GM19023 (cell line): ENCODE data around the gene RAET1G.
"Not testable (repeated sequence)": the region's sequence is repeated elsewhere in the genome, so short reads cannot be mapped to it uniquely, and the experiment has no call there.

Source experiments
- ATAC-seq: cut with Tn5 transposase; IDR thresholded peaks from one replicate; pipeline ENCODE4 v1.9.1; 2021; ENCODE audit warnings: mild to moderate bottlenecking, moderate library complexity; ENCODE audit not compliant: unreplicated experiment

The RAET1G gene

DNA sequence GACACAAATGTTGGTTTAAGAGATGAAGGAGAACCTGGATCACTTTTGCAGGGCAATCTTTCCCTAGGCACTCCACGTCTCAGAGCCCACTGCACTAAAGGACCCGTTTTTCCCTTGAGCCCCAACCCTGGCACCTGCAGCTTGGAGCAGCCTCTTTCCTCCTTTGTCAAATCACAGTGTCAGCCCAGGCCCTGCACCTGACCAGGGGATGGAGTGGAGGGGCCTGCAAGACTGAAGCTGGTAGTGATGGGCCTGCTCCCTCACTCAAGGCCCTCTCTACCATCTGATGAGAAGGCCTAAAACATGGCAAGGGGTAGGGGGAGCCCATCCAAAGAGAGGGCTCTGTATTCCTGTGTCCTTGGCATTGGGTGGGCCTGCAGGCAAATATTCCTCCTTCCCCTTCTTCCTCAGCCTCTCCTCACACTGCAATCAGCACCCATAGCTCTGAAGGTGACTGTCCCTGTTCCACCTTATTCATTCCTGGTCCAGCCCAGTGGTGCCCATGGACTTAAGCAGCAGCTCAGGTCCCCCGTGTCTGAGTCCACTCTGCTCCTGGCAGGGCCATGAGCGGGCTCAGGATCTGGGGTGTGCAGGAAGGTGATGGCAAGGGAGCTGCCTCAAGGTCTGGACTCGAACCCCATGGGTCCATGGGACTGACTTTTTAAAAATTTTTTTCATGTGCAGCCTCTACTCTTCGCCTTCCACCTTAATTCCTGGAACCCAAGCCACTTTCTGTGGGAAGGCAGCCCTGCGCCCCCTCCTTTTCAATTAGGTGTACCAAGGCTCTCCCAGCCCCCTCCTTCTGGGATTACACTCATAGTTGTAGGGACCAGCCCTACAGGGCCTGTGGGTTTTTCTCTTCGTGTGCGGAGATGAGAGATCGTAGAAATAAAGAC is 6.7 kb downstream of the RAET1G start:
- ATAC-seq: no peak

DNA sequence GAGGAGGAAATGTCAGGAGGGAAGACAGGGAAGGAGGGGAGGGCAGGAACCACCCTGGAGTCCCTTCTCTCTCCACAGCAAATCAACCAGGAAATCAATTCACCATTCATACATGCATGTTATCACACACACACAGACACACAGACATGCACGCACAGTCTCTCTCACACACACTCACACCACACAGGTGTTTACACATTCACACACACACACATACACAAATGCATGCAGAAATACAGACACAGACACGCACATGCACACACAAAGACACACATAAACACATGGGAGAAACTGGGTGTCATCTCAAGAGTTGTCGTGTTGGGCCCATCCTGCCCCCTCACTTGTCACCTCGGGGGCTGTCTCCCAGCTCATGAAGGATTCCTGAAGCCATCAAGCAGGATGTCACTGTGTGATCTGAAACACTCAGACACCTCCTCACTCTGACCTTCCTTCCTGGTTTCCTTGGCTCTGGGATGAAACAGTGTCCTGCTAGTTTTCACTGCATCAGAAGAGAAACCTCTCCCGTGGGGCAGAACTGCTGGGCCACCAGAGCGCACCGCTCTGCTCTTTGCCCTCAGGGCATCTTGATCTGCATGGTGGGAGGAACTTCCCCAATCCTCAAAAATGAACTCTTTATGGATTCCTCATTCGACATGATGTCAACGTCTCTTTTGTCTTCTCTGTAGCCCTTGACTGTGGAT is 9.2 kb downstream of the RAET1G start:
- ATAC-seq: no peak

DNA sequence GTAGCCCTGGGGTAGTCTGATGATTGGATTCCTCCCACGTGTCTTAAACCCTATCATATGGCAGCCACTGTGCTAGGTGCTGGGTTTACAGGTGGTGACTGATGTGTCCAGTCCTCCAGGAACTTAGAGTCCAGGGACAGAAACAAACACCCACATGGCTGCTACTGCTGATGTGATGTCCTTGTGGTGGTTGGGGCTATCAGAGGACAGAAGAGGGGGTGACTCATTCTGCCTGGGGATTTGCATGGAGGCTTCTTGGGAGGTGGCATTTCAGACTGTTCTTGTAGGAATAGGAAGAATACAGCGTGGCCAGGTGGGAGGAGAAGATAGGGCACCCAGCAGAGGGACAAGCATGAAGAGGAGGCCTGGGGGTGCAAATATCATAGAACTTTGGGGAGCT is 9.8 kb downstream of the RAET1G start:
- no peak for ATAC-seq

DNA sequence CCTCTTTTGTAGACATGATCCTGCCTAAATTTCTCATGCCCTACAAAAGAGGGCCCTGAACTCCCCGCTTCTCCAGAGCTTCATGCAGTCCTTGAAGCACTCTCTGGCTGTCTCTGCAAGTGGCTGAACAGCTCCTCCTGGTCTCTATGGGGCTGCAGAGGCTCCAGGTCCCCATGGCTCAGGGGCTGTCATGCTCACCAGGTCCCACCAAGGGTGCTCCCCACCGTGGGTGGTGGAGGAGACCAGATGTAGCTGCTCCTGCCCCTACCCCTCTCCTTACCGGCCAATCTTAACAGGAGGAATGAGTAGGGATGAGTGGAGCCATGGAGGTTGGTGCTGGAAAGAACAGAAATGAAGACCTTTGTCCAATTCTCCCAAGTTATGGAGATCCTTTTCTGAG is 10.2 kb downstream of the RAET1G start:
- not testable (repeated sequence) for ATAC-seq

DNA sequence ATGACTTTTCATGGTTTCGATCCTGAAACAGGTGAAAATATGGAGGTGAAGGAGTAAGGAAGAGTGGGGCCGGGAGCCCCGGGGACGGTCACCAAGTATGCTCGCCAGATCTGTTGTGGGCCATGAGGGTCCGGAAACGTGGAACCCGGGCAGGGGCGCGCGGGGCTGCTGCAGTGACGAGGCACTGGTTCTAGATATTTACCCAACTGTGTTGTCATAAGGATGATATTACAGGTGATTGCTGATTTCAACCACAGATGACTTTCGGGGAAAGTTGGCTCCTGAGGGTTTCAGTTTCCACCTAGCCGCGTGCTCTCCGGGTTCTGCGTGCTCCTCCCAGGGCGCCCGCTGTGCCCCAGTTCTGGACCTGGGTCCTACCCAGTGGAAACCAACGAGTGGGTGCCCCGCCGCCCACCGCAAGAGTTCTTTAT is 12.2 kb downstream of the RAET1G start:
- ATAC-seq: no peak

DNA sequence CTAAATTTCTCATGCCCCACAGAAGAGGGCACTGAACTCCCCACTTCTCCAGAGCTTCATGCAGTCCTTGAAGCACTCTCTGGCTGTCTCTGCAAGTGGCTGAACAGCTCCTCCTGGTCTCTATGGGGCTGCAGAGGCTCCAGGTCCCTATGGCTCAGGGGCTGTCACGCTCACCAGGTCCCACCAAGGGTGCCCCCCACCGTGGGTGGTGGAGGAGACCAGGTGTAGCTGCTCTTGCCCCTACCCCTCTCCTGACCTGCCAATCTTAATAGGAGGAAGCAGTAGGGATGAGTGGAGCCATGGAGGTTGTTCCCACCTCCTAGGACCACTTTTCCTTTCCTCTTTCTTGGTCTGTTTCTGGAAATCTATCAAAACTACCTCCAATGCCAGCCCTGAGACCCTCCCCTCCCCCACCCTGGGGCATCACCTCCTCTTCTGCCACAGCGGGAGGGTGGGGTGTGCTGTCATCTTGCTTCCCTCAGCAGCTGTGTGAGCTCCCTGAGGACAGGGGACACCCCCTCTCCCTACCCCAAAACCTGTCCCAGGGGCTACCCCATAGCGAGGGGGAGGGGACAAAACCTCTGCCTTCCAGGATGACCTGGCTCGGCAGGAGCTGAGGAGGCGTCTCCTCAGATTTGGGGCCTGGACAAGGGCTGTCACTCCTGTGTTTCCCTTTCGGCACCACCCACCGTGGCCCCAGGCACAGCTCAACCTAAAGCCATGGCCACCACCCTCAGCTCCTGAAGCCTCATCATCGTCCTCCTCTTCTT is 13.0 kb downstream of the RAET1G start:
- ATAC-seq: no peak

DNA sequence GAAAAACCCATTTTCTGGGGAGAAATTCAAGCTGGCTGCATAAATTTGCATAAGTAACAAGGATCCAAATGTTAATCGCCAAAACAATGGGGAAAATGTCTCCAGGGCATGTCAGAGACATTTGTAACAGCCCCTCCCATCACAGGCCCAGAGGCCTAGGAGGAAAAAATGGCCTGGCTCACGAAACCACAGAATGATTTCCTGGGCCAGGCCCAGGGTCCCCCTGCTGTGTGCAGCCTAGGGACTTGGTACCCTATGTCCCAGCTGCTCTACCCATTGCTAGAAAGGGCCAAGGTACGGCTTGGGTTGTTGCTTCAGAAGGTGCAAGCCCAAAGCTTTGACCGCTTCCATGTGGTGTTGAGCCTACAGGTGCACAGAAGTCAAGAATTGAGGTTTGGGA is 14.4 kb downstream of the RAET1G start:
- ATAC-seq: not testable (repeated sequence)

DNA sequence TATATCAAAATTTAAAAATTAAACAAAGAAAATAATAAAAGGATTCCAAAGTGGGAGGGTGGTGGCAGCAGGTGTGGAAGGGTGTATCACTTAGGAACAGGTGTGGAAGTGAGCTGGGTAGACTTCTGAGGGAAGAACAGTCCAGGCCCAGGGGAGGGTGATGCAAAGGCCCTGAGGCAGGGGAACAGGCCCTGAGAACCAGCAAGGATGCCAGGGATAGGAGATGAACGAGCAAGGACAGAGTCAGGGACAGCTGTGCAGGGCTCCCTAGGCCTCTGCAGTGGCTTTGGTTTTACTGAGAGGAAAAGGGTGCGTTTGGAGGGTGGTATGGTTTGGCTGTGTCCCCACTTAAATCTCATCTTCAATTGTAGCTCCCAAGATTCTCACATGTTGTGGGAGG is 15.6 kb downstream of the RAET1G start:
- ATAC-seq: no peak

DNA sequence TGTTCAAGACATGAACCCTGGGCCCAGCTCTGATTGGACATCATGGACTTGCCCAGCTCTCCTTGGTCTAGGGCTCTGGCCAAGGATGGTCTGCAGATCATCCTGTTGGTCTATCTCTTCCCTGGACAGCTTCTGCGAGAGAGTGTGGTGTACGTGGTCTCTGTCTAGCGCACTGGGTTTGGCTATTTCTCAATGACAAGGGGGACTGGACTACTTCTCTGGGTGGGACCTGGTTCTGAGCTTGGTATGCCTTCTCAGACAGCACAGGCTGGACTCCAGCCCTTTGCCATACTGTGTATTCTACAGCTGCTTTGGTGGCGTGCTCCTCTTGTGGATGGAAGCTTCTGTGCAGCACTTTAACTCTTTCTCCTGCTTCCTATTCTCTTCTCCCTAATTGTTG is 16.5 kb downstream of the RAET1G start:
- ATAC-seq: no peak

DNA sequence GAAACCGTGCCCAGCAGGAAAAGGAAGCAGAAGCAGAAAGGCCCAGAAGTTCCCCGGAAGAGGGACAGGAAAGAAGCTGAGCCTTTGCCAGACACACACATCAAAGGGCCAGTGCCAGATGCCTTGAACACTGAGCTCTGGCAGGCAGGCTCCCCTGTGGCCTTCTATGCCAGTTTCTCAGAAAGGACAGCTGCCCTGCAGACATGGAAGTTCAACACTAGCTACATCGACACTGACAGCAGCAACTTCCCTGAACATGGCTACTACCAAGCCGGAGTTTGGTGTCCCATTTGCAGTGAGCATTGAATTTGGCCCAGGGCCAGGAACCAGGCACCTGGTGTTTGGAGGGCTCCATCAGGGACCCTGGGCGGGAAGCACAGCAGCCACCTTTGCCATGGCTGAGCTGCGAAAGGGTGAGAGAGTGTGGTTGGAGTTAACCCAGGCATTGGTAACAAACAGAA is 17.0 kb downstream of the RAET1G start:
- ATAC-seq: no peak

DNA sequence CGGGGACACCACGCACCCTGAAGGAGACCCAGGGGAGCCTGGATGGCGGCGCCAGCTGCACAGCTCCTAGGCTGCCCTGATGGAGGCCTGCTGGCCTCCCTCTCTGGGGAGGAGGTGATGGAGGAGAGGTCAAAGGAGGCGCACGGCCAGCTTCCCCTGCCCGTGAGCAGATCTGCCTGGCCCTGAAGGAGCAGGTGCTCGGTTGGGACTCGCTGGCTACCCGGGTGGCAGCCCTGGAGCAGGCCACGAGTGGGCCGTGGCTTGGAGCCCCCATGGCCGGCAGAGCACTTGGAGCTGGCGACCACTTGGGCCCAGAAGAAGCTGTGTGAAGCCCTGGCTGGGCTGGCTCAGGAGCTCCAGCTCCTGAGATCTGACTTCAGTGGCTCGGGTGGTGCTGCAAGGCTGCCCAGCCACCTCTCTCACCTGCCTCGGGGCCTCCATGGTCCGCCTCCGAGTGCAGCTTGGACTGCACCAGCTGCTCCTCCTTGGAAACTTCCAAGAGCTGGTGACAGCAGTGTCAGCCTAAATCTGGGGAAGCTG is 17.5 kb downstream of the RAET1G start:
- ATAC-seq: no peak

DNA sequence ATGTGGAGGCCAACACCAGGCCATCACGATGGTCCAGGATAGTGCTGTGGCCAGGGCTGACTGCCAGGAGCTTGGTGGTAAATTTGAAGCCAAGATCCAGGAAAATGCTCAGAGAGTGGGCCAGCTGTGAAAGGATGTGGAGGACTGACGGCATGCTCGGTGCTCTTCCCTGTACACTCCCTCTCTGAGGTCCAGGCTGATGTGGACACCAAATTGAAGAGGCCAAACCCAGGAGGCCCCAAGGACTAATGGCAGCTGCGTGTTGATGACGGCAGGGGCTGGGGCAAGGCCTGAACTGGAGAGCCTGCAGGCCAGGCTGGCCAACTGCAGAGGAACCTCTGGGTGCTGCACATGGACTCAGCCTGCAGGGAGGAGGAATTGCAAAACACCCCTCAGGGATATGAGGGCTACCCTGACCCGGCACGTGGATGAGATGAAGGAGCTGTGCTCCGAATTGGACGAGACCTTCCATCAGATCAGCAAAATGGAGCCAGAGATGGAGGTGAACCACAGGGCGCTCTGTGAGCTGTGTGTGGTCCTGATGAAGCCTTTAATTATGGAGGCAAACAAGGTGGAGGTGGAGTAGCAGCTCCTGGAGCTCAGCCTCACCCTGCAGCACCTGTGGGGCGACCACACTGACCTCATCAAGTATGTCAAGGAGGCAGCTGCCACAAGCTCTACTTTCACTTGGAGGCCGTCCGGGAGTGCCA is 18.1 kb downstream of the RAET1G start:
- ATAC-seq: no peak

DNA sequence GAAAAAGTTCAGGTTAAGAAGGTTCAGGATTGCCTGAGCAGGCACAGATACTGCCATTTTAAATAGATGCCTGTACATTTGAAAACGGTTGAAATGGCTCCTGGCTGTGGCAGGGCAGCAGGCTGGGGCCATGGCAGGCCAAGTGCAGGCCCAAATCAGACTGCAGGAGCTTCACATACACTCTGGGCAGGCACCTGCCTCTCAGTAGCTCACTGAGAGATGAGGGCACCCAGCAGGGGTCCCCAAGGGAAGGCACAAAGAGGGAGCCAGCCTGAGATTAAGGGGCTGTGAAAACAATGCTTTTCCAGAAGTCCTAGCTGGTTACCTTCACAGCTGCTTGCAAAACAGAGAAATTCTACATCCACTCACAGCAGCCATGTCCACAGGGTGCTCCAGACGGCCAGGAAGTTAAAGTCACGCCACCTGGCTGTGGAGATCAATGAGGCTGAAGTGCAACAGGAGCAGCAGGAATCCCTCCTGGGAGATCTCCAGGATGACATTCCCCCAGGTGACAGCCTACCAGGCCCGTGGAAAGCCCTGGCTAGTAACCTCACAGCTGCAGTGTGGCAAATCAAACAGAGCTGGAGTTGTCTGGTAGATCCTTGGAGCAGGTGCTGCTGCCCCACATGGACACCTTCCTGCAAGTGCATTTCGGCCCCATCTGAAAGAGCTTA is 18.8 kb downstream of the RAET1G start:
- no peak for ATAC-seq

DNA sequence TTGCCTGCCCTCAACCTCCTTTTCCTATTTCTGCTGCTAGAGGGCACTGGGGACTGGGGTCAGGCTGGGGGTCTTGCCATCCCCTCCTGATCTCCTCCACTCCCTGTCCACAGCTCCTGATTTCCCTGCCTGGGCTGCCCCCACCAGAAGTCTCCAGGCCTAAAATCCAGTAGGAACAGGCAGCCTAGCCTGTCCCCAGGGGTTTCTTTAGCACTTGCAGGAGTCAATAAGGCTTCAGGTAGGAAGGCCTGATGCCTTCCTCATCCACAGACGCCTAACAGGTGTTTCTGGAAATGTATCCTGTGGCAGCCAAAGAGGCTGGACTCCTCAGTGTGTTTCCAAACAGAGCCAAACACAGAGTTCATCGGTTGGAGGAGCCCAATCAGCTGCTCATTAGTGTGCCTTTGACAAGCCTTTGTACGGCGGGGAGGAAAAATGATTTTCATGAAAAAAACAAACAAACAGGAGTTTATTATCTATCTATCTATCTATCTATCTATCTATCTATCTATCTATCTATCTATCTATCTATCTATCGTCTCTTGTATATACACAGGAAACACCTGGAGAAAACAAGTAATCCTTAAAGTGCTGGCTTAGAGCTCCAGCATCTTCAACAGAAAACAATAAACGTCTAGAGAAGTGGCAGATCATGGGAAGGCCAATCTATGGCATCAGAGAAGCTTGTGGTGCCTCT is 21.3 kb downstream of the RAET1G start:
- no peak for ATAC-seq

DNA sequence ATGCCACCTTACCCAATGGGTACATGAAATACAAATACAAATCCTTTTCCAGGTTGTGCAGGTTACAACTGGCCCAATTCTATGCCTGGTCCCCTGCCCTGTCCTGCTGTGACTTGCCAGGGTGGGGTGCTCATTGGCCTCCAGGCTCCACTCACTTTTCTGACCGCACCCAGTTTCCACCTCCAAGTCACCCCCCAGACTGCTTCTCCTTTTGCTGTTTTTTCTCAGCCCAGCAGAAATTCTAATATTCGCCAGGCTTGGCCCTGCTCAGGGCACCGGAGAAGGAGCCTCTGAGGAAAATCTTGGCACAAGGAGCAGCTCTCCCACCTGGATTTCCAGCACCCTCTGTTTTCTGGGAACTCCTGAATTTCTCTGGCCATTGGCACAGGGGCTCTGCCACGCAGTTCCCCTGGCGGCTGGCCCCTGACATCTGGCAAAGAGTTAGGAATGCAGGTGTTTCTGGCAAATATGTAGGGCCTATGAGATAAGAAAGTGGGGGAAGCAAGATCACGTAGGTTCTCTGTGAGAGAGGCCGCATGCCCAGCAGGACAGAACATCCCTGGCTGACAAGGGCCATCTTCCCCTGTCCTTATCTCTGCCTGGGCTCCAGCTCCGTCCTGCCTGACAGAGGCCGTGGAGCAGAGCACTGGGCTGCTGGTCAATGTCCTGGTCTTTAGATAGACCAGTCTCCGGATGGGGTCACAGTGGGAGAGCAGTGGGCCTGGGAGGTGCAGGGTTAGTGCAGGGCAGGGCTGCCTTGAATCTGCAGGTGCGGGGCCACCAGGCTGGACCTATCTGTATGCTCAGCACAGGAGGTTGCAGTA is 22.1 kb downstream of the RAET1G start:
- no peak for ATAC-seq

DNA sequence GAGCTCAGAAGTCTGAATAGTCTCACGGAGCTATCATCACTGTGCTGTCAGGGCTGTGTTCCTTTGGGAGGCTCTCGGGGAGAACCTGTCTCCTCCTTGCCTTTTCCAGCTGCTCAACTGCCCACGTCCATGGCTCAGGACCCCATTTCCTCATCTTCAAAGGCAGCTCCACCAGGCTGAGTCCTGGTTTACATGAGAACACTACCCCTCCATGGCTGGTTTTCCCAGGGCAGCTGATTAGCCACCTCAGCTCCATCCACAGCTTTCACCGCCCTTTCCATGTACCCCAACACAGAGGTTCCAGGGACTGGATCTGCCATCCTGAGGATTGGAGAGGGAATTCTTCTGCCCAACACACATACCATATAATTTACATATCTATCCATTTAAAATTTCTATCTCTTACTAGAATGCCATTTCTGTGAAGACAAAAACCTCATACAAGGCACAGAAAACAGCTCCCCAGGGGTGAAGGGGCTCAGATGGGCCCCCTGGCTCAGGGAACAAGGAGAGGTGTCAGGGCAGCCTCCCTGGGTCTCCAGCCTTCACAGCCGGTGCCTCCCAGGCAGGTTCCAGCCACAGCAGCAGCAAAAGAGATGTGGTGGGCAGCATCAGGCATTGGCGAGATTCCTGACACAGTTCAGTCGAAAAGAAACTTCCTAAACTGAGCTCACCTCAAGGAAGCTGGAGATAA is 22.8 kb downstream of the RAET1G start:
- no peak for ATAC-seq

DNA sequence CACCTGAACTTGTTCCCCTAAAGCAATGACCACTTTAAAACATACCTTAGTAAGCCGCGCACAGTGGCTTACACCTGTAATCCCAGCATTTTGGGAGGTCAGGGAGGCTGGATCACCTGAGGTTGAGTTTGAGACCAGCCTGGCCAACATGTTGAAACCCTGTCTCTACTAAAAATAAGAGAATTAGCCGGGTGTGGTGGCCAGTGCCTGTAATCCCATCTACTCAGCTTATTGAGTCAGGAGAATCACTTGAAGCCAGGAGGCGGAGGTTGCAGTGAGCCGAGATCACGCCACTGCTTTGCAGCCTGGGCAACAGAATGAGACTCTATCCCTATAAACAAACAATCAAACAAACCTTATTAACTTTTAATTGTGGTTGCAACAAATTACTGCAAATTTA is 23.4 kb downstream of the RAET1G start:
- no peak for ATAC-seq

DNA sequence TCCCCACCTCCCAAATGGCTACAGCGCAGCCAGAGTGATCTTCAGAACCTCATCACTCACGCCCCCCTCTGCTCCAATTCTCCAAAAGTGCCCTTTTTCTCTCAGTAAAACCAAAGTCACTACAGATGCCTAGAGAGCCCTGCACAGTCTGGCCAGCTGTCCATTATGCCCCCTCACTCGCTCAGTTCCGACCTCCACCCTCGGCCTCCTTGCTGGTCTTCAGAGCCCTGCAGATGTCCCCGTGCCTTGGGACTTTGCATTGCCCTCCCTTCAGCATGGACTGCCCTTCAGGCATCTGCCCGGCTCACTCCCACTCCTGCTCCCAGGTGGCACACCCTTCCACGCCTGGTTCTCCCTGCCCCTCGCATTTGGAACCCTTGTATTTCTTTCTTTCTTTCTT is 24.0 kb downstream of the RAET1G start:
- no peak for ATAC-seq
